HL-60 (cell line): ENCODE measurements around the gene GAMT.

Experiments
- GABPA ChIP-seq: IDR thresholded peaks from 2 replicates; pipeline ENCODE4 v1.6.1; 2012; ENCODE audit warnings: low read depth
- POLR2AphosphoS5 ChIP-seq: IDR thresholded peaks from 2 replicates; pipeline ENCODE4 v1.6.1; 2012; ENCODE audit warnings: low read depth
- SPI1 ChIP-seq: IDR thresholded peaks from 2 replicates; pipeline ENCODE4 v1.6.1; 2012; ENCODE audit warnings: low read depth, mild to moderate bottlenecking, borderline replicate concordance
- TF ChIP-seq, protein P1 (sequence below): IDR thresholded peaks from one replicate; pipeline ENCODE4 v1.5.1; 2011; ENCODE audit warnings: low read length, control low read depth, inconsistent platforms; ENCODE audit not compliant: insufficient read depth
- TF ChIP-seq, protein P2 (sequence below): IDR thresholded peaks from 2 replicates; pipeline ENCODE4 v1.6.1; 2012; ENCODE audit warnings: low read depth; ENCODE audit not compliant: insufficient replicate concordance

DNA sequence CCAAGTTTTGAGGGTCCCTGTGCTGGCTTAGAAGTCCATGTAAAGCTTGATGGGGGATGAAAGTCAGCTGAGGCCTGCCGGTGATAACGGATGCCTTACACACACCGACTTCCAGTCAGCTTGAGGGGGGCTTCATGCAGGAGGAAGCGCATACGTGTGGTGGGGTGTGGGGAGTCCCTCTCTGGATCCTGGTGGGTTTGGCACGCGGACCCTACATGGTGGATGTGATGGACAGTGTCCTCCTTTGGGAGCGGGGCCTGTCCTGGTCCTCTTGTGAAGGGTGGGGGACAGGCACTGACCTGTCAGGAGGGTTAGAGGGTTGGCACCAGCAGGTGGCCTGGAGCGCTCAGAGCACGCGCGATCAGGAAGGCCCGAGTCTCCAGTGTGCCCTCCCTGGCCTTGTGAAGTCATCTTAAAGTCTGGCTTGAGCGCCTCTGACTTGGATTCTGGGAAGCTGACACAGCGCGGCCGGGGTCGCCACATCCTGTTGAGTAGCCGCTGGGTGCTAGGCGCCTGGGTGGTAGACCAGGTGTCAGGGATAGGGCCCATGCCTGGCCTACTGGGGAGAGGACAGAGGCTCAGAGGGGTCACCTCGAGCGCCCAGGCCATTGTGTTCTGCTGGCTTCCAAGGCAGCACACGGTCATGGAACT, 8.9 kb upstream of the GAMT start:
- TF ChIP-seq, protein P1, sequence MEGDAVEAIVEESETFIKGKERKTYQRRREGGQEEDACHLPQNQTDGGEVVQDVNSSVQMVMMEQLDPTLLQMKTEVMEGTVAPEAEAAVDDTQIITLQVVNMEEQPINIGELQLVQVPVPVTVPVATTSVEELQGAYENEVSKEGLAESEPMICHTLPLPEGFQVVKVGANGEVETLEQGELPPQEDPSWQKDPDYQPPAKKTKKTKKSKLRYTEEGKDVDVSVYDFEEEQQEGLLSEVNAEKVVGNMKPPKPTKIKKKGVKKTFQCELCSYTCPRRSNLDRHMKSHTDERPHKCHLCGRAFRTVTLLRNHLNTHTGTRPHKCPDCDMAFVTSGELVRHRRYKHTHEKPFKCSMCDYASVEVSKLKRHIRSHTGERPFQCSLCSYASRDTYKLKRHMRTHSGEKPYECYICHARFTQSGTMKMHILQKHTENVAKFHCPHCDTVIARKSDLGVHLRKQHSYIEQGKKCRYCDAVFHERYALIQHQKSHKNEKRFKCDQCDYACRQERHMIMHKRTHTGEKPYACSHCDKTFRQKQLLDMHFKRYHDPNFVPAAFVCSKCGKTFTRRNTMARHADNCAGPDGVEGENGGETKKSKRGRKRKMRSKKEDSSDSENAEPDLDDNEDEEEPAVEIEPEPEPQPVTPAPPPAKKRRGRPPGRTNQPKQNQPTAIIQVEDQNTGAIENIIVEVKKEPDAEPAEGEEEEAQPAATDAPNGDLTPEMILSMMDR = no peak
- no peak for TF ChIP-seq POLR2AphosphoS5
- TF ChIP-seq GABPA = no peak
- TF ChIP-seq, protein P2, sequence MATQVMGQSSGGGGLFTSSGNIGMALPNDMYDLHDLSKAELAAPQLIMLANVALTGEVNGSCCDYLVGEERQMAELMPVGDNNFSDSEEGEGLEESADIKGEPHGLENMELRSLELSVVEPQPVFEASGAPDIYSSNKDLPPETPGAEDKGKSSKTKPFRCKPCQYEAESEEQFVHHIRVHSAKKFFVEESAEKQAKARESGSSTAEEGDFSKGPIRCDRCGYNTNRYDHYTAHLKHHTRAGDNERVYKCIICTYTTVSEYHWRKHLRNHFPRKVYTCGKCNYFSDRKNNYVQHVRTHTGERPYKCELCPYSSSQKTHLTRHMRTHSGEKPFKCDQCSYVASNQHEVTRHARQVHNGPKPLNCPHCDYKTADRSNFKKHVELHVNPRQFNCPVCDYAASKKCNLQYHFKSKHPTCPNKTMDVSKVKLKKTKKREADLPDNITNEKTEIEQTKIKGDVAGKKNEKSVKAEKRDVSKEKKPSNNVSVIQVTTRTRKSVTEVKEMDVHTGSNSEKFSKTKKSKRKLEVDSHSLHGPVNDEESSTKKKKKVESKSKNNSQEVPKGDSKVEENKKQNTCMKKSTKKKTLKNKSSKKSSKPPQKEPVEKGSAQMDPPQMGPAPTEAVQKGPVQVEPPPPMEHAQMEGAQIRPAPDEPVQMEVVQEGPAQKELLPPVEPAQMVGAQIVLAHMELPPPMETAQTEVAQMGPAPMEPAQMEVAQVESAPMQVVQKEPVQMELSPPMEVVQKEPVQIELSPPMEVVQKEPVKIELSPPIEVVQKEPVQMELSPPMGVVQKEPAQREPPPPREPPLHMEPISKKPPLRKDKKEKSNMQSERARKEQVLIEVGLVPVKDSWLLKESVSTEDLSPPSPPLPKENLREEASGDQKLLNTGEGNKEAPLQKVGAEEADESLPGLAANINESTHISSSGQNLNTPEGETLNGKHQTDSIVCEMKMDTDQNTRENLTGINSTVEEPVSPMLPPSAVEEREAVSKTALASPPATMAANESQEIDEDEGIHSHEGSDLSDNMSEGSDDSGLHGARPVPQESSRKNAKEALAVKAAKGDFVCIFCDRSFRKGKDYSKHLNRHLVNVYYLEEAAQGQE = no peak
- no peak for TF ChIP-seq SPI1
